Cerebellar nuclear complex (tissue), 1 donor: ENCODE results near the gene SUSD6.

ENCODE experiments used
- DNase-seq, 2 experiments: peaks; one replicate each; lab custom pipeline; 2025; lab: John Stamatoyannopoulos, UW

Gene SUSD6

DNA sequence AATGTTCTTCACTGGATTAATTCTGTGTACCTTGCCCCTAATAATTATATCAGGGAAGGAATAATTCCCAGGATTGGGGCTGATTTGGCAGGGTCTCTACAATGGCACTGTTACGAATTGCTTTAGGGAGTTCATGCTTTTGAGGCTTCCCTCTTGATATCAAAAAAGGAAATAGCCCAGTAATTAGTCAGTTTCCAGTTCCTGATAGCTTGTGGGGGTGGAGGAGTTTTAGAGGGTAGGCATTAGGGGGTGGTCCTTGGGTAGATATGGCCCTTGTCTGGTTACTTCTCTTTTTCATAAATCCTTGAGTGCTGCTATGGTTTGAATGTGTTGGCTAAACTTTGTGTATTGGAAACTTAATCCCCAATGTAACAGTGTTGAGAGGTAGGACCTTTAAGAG lies 149.4 kb downstream of the SUSD6 start:
- no peak for DNase-seq

DNA sequence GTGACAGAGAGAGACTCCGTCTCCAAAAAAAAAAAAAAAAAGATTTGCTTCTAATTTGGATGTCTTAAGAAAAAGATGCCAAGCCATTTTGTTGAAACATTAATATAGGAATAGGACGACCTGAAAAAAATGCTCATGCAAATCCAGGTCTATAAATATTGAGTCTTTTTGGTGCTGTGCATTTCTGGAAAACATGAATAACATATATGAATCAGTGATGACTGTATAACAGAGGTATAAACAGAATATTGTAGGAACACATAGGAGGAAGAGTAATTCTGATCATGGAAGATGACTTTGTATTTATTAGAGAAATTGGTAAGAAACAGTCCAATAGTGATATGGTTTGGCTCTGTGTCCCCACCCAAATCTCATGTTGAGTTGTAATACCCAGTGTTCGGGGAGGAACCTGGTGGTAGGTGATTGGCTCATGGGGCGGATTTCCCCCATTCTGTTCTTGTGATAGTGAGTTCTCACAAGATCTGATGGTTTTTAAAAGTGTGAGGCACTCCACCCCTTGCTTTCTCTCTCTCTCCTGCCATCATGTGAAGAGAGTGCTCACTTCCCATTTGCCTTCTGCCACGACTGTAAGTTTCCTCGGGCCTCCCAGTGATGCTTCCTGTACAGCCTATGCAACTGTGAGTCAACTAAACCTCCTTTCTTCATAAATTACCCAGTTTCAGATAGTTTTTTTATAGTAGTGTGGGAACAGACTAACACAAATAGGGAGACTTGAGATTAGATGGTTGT lies 152.5 kb downstream of the SUSD6 start:
- DNase-seq = no peak
